GM18861 (cell line): Measurements from ENCODE around the gene ARHGEF2.
"Not testable (repeated sequence)": the region's sequence is repeated elsewhere in the genome, so short reads cannot be mapped to it uniquely, and the experiment has no call there.

Experiments used
- ATAC-seq: cut with Tn5 transposase; IDR thresholded peaks from one replicate; pipeline ENCODE4 v1.9.1; 2021; ENCODE audit not compliant: unreplicated experiment

Gene ARHGEF2

DNA sequence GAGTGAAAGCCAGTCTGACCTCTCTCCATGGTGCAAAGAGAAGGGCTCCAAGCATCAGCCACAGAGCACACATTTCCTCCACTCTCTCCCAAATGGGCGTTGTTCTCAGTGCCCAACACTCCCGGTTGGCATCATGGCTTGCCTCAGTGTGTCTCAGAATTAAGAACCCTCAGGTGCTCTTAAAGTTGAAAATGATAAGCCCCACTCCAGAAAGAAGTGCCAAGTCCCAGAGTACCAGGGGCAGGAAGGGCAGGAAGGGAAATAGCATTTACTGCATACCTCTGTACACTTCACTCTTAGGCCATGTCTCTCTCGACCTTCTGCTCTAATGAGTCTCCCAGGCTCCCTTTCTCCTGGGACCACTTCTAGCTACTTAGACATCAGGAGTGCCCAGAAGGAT, 15.2 kb upstream of the ARHGEF2 start:
- ATAC-seq, result no peak

- no peak for ATAC-seq
These were observed 11.8 kb upstream of the ARHGEF2 start for GRCh38 chr1:155990005-155990739.

DNA sequence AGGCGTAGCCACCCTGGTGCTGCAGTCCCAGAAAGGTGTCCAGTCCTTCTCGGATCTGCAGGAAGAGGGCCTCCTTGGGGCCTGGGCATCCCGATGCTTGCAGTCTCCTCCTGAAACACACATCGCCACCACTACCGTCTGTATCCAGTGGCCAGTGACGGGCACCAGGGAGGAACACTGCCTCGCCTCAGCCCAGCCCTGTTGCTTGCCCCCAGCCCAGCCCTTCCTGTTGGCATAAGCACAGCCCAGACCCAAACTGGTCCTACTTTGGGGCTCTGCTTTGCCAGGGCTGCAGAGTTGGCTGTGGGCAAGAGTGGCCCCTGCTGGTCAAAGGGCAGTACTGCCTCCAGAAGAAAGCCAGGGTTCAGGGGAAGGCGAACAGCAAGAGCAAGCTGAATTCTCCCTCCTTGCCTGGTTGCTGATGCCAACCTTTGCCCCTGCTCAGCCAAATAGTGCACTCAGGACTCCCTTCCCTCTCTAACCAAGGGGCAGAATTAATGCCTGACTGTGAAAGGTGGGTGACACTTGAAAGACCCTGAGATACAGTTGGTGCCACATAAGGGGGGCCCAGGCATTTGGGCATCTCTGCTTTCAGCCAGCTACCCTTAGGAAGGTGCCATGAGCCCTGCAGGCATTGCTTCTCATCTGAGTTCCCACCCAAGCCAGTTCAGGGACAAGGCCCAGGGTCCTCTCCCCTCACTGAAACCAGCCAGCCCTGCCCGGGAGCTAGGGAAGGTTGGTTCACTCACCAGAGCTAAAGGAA, 11.1 kb upstream of the ARHGEF2 start:
- no peak for ATAC-seq

GRCh38 chr1:155984903-155985645, 6.7 kb upstream of the ARHGEF2 start:
- not testable (repeated sequence) for ATAC-seq

DNA sequence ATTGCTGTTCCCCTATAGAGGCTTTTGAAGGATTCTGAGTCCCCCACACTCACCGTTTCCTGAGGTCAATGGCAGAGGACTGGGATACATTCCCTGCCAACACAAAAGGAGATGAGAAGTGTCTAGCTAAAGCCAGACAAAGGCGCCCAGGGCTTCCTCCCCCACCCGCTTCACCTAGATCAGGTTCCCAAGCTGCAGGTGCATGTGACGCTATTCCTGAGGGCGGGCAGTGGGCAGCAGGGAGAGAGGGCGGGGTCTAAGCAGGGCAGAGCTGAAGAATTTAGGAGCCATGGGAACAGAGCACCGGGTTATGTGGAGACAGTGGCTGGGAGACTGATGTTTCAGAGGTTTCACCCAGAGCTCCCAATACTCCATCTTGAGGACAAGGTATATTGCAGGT, 6.0 kb upstream of the ARHGEF2 start:
- no peak for ATAC-seq

DNA sequence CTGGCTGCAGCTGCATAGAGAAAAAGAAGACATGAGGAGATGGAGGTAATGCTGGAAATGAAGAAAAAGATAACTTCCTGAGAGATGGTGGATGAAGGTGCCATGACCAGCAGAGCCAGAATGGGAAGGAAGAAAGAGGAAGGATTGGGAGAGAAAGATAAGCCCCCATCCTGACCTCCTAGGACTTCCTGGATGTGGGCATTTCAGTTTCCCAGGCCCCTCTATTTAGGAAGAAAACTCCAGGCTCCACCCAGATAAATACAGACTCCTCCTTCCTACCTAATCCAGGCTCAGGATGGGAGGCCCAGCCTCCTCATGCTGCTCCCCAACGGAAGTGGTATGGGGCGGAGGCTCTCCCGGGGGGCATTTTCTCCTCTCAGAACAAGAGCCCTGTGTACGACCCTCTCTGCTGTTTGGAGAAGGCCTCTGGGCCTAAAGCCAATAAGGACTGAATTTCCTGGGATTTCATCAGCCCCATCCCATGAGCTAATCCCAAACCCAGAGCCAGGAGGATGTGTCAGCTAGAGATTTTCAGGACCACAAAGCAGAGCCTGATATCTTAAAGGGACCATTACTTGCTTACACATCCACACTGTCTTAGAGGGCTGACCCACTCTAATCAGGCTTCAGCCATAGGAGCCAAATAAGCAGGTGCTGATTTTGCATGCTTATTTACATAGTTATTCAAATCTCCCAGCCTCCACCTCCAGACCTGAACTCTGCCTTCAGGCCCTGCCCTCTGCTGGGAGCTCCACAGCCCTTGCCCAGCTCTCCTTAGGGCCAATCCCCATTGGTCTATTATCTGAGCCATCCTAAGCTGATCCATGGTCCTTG, 5.1 kb upstream of the ARHGEF2 start:
- no peak for ATAC-seq

DNA sequence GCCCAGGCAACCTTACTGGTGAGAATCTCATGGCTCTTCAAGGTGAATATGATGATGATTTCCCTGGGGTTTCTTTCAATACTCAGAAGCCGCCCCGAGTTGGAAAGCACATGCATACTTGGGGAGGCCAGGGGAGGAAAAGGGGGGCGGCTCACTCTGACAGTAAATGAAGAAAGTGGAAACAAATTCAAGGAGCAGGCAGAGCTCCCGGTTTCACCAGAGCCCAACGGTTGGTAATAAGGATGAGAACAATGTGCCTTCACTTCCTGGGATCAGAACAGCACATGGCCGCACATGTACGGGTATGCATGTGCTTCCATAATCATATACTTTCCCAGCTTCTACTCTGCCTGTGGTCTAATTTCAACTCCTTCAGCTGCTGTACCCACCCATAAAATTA, 3.8 kb upstream of the ARHGEF2 start:
- ATAC-seq, result no peak

DNA sequence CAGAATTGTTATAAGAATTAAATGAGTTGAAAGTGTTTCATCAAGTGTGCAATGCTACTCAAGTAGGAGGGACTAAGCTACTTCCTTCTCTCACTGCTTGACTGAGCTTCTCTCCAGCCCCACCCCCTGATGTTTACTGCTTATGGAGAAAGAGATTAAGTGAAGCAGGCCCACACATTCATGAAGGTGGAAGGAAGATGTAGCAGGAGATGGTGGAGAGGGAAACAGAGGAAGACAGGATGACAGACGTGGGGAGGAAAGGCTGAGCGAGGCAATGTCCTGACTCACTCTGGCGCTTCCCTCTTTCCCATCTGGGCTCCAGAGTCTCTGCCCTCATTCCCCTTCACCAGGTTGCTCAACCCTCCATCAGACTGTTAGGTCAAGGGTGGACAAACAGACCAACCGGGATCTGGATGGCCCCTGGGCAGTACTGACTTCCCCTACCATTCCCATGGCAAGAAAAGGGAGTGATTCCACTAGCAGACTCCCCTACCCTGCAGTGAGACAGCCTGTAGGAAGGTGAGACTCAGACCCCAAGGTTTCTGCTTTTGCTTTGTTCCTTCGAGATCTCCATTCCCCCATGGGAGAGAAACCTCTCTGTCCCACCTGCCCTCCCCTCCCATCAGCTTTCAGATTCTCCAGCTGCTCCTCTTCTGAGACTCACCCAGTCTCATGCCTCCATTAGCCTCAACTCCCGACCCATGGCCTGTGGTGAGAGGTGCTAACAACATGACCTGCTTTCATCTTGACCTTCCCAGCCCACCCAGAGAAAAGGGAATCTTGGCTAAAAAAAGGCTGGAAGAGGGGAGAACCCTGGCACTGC, 3.1 kb upstream of the ARHGEF2 start:
- no peak for ATAC-seq

GRCh38 chr1:155979597-155980343, 1.4 kb upstream of the ARHGEF2 start:
- no peak for ATAC-seq

DNA sequence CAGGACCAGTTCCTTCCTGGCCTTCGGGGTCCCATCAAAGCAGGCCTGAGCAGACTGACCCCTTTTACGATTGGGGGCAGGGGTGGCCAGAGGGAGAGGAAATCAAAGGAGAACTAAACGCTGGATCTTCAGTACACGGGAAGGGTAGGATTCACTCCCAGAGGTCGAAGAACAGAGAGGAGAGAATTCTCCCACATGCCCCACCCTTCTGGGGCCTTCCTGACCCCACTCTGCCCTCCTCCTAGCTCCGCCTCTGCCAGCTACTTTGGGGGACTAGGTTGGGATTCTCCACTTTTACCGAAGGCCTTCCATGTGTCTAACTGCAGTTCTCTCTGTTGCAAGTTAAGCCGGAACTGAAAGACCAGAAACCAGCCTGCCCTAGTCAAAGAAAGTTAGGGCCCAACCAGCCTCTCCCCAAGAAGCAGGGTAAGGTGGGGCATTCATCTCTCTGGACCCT, 654 bp upstream of the ARHGEF2 start:
- no peak for ATAC-seq

- no peak for ATAC-seq
These were observed 540 bp downstream of the ARHGEF2 start for GRCh38 chr1:155977690-155978324.

DNA sequence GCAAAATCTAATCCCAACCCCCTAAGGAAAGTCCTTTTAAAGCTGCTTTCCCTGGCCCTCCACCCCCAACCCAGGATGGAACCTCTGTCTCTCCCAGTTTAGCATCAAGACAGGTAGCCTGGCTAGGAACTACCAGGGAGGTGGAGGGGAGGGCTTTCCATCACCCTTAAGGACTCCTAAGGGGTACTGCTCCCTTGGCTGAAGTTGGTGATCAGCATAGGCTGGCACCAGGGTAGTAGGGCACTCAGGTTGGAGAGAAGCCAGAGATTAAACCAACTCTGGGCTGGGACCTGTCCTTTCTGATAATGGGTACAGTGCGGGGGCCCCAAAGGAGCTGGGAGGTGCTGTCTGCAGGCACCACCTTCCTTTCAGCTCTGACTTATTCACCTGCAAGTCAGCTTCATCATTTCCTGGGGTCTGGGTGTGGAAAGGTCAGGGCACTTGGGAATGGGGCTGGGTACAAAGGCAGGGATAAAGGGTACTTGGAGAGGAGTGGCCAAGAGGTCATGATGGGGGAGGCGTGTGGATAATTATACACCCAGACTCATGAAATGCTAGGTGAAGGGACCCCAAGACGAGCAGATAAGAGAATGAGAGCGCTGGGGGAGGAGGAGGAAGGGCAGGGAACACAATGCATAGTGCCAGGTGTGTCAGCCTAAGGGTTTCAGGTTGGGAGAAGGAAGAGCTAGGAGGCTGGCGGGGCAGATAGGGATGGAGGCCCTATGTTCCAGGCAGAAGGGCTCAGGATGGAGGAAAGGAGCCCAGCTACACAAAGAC, 1.2 kb downstream of the ARHGEF2 start:
- no peak for ATAC-seq

DNA sequence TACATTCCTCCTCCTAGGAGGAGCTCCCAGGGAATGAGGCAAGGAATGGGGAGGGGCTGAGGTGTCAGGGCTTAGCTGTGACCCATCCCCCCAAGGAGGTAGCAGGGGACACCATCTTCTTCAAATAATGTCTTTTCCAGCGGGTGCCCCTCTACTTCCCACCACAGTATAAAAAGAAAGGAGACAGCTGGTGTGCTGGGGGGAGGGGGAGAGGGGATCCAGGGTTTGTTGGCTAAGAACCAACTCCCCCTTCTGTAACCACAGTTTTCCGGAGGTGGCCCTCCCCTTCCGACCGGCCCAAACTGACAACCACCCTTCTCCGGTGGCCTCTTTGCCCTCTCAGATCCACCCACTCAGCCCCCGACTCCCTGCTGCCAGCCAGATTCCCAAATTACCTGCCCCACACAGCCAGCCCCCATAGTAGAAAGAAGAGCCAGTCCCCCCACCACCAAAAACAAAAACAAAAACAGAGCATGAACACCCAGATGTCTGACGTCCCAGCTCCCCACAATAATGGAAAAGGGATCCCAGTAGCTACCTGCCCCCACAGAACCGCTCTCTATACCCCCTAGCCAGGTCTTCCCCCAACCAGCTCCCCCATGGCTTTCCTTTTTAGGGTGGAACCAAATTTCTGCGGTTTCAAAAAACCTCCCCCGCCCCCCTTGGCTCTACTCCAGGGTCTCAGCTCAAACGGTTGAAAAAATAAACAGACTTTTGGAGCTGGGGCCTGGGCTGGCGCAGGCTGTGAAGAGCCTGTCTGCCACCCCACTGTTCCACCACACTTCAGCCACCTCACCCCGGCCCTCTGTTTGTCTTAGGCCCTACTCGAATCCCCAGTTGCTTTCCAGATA, 2.1 kb downstream of the ARHGEF2 start:
- ATAC-seq, result no peak

- no peak for ATAC-seq
These were observed 2.8 kb downstream of the ARHGEF2 start for GRCh38 chr1:155975375-155976061.

DNA sequence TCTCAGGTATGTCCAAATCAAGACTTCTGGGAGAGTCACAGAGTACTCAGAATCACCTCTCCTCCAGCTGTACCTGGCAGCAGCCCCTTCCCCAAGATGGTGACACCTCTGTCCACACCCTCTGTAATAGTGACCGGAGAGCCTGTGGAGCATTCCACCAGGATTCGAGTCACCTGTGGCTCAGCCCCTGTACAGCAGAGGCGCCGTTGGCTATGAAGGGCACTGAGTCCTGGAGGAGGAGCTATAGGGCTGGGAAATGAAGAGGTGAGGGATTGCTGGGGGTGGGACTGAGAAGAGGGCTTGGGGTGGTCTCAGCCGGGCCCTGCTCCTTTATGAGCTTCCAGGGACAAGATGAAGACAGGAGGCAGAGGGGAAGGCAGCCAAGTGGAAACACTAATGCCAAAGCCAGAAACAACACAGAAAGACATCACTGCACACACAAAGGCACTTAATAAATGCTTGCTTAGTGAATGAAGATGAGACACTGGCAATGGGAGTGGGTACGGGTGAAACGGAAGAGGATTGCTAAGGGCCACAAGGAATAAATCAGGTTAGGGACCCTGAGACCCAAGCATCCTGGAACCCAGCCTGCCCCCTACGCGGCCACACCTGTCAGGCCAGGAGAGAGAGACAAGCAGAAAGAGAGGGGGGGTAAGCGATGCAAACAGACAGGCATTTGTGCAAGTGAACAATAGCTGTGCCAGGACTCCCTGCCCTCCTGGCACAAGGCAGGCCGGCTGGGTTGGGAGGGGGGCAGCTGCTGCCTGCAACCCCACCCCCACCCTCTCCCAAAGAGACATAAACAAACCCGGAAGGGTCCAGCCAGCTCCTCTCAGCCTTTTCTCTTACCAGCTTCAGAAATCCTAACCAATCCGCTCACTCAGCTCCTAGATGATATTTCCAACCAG, 3.9 kb downstream of the ARHGEF2 start:
- no peak for ATAC-seq

DNA sequence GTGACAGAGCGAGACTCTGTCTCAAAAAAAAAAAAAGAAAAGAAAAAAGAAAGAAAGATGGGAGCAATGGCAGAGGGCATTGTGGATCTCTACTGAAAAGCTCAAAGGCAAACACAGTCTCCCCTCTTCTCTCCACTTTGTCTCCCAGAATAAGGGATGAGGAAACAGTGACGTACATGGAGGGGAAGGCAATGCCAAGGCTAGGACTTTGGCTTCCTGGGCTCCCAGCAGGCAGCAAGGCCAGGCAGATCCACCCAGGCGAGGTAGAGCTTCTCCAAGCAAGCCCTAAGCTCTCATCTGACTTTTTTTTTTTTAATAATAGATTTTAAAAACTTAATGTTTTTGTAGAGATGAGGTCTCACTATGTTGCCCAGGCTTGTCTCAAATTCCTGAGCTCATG, 4.6 kb downstream of the ARHGEF2 start:
- no peak for ATAC-seq
